Choroid plexus epithelial cell (primary cell): ENCODE measurements around the gene SUSD6.

Source experiments
- DNase-seq: peaks from one replicate; pipeline ENCODE4 v3.0.0-alpha.2; 2010; ENCODE audit warnings: low read depth
- H3K4me3 ChIP-seq: 2 replicates; pipeline ENCODE4 v1.5.1; 2011; ENCODE audit warnings: low read depth, mild to moderate bottlenecking, control low read depth, low read length, moderate library complexity
- TF ChIP-seq, protein P1 (sequence below): conservative IDR thresholded peaks from 2 replicates; pipeline ENCODE4 v1.5.1; 2011; ENCODE audit warnings: low read depth, mild to moderate bottlenecking, control low read depth, inconsistent platforms, low read length, moderate library complexity

Gene SUSD6

DNA sequence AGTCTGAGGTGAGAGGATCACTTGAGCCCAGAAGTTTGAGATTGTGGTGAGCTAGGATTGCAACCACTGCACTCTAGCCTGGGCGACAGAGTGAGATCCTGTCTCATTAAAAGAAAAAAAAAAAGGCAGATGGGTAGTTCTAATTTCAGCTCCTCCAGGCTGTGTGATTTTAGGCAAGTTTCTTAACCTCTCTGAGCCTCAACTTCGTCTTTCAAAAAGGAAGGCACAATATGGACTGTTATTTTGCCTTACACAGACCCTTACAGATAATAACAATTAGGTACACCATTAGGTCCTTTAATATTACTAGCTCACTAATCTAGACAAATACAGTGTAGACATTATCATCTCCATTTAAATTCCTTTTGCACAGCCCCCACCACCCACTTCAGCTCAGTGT lies 31.9 kb upstream of the SUSD6 start:
- no peak for DNase-seq
- TF ChIP-seq, protein P1, sequence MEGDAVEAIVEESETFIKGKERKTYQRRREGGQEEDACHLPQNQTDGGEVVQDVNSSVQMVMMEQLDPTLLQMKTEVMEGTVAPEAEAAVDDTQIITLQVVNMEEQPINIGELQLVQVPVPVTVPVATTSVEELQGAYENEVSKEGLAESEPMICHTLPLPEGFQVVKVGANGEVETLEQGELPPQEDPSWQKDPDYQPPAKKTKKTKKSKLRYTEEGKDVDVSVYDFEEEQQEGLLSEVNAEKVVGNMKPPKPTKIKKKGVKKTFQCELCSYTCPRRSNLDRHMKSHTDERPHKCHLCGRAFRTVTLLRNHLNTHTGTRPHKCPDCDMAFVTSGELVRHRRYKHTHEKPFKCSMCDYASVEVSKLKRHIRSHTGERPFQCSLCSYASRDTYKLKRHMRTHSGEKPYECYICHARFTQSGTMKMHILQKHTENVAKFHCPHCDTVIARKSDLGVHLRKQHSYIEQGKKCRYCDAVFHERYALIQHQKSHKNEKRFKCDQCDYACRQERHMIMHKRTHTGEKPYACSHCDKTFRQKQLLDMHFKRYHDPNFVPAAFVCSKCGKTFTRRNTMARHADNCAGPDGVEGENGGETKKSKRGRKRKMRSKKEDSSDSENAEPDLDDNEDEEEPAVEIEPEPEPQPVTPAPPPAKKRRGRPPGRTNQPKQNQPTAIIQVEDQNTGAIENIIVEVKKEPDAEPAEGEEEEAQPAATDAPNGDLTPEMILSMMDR, result no peak
- no peak overlapping the region for H3K4me3 ChIP-seq

DNA sequence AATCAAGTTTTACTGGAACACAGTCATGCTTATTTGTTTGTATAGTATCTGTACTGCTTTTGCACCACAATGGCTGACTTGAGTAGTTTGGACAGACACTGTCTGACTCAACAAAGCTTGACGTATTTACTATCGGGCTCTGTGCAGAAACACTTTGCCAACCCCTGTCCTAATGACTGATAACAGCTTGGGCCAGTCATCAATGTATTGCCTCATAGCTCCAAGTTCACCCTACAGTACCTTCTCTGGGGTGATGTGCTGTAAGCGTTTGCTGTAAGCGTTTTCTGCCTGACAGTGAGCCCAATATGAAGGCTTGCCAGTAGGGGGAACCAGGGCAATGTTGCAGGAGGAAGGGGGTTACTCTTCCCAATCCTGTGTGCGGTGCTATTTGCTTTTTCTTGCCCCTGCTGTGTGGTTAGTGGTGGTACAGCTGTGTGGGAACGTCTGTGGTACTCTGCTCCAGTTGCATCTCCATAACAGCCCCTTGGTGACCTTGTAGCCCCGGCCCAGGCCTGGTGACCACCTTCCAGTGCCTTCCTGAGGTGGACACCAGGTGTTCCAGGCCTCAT lies 31.3 kb upstream of the SUSD6 start:
- peak; percentile 96 for DNase-seq
- no peak overlapping the region for H3K4me3 ChIP-seq
- TF ChIP-seq, protein P1, result peak; percentile 89

DNA sequence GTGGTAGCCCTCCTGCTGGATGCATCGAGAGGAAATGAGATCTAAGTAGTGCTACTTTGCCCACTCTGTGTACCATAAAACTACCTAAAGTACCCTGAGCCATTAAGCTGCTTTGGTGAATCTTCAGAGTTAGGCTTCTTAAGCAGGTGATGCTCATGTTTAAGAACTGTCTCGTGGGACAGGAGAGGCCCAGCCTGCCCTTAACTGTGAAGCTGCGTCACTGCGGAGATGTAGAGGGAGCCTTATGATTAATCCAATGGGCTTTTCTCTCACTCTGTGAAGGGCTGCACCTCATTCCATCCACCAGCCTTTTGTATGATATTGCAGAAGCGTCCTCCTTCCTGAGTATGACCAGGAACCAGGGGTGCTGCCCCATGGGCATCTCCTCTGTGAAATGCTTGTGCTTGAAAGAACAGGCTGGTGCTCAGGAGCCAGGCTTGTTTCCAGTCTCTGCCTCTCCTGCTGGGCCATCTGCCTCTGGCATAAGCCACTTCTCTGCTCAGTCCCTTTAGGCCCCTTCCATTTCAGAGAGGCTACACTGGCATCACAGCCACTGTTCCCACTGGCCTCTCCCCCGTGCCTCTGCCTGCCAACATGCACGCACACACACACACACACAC lies 30.0 kb upstream of the SUSD6 start:
- H3K4me3 ChIP-seq, result no peak overlapping the region
- TF ChIP-seq, protein P1, result no peak
- no peak for DNase-seq

DNA sequence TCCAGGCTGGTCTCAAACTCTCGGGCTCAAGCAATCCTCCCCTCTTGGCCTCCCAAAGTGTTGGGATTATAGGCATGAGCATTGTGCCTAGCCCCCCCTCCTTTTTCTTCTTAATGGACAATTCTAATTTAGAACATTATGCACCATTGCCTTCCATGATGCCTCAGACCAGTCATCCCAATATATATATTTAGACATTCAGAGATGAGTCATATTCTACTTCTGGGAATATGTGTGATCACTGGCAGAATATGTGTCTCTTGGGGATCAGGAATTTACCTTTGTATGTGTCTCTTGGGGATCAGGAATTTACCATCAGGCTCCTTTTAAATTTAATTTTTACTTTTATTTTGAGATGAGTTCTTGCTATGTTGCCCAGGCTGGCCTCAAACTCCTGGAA lies 29.2 kb upstream of the SUSD6 start:
- H3K4me3 ChIP-seq, result no peak overlapping the region
- TF ChIP-seq, protein P1, result no peak
- DNase-seq, result peak; percentile 44

DNA sequence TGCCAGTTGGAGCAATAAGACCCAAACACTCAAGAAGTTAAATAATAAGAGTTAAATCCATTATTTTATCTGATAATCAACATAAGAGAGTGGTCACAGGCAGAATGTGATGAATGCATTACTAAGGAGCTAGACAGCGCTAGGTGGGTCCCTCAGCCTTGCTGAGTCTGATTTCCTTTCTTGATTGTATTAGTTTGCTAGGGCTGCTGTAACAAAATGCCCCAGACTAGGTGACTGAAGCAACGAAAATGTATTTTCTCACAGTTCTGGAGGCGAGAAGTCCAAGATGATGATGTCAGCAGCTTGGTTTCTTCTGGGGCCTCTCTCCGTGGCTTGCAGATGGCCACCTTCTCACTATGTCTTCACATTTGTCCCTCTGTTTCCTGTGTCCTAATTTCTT lies 28.6 kb upstream of the SUSD6 start:
- DNase-seq, result no peak
- TF ChIP-seq, protein P1, result no peak
- H3K4me3 ChIP-seq, result no peak overlapping the region

DNA sequence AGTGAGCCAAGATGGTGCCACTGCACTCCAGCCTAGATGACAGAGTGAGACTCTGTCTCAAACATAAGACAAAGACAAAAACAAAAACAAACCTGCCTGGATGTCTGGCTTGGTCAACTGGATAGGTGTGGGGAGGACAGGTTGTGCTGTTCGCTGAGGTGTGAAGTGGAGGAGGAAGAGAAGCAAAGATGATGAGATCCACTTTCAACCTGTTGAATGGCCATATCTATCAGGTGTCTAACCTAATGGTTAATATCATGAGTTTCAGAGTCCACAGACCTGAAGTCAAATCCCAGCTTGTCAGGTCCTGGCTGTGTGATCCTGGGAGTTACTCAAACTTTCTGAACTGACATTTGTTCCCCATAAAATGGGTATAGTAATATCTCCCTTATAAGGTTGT lies 27.0 kb upstream of the SUSD6 start:
- H3K4me3 ChIP-seq, result no peak overlapping the region
- TF ChIP-seq, protein P1, result no peak
- no peak for DNase-seq

DNA sequence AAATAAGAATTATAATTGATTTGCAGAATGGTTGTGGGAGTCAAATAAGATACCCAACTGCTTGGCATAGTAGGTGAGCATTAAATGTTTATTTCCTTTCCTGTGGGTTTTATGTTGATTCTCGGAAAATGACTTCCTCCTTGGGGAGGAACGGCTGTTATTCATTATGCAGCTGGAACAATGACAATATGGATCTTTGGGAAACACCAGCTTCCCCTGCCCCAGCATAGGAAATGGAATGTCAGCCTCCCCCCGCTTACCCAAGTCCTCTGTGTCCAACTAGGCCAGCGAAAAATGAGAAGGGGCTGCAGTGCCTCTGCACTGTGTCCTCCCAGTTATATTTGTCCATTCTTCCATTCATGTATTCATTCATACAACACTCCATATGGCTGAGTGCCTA lies 25.0 kb upstream of the SUSD6 start:
- DNase-seq, result no peak
- H3K4me3 ChIP-seq, result no peak overlapping the region
- TF ChIP-seq, protein P1, result no peak
